Panc1 (cell line): Measurements from ENCODE around the gene IGSF5. TPM values are rescaled to one million over a fixed set of nuclear protein-coding genes. Genes with fewer than 3 reads are reported as not detected.

ENCODE experiments used
- ATAC-seq: fragments of 200-7000 bp; cut with Tn5 transposase; 2 replicates; pipeline ENCODE4 v1.9.1; 2020; ENCODE audit warnings: mild to moderate bottlenecking, moderate library complexity
- BruUV-seq: library from RNA; stranded (reverse); fragments of 400-500 nt; replicated peaks from 2 replicates; lab custom pipeline; 2021; lab: Mats Ljungman, UMichigan
- CTCF ChIA-PET: fragments of 300-600 bp; sonication (Branson Sonifier 250); formaldehyde crosslinking; loops from one replicate; lab custom pipeline; 2022; ENCODE audit warnings: antibody characterized with exemption; lab: Charles Lee
- POLR2A ChIA-PET: fragments of 300-600 bp; sonication (Branson Sonifier 250); formaldehyde crosslinking; loops from one replicate; lab custom pipeline; 2022; ENCODE audit warnings: antibody characterized with exemption; lab: Charles Lee
- DNase-seq: peaks from one replicate; pipeline ENCODE4 v3.0.0-alpha.2; 2010; ENCODE audit warnings: low read depth, low spot score
- H3K27ac ChIP-seq: 2 replicates; pipeline ENCODE4 v1.5.1; 2011; ENCODE audit warnings: mild to moderate bottlenecking, low read length, inconsistent platforms
- H3K27me3 ChIP-seq: fragments of 200-500 bp; sonication (Bioruptor generic); 2 replicates; pipeline ENCODE4 v1.6.0; 2014; ENCODE audit warnings: low read length, inconsistent platforms; ENCODE audit not compliant: control insufficient read depth, insufficient read depth
- H3K36me3 ChIP-seq: fragments of 200-500 bp; sonication (Bioruptor generic); 2 replicates; pipeline ENCODE4 v1.5.1; 2014; ENCODE audit warnings: inconsistent platforms, mild to moderate bottlenecking, low read length, moderate library complexity; ENCODE audit not compliant: control insufficient read depth, insufficient read depth
- H3K4me1 ChIP-seq: 2 replicates; pipeline ENCODE4 v1.5.1; 2011; ENCODE audit warnings: inconsistent platforms, mild to moderate bottlenecking, low read length, moderate library complexity; ENCODE audit not compliant: control insufficient read depth, insufficient read depth
- H3K4me3 ChIP-seq, 2 experiments: 2 replicates each; pipeline ENCODE4 v1.5.1; 2011 to 2012; ENCODE audit warnings: low read depth in 2 of 2, low read length in 2 of 2, mild to moderate bottlenecking in 2 of 2, inconsistent platforms in 1 of 2, moderate library complexity in 1 of 2
- H3K9me3 ChIP-seq: fragments of 200-500 bp; sonication (Bioruptor generic); 2 replicates; pipeline ENCODE4 v1.5.1; 2014; ENCODE audit warnings: low read depth, mild to moderate bottlenecking, inconsistent platforms, low read length, moderate library complexity; ENCODE audit not compliant: control insufficient read depth, insufficient read depth
- CTCF ChIP-seq: fragments of 450-650 bp; IDR thresholded peaks from 2 replicates; pipeline ENCODE4 v1.5.1; 2017; ENCODE audit warnings: mild to moderate bottlenecking
- POLR2AphosphoS5 ChIP-seq: IDR thresholded peaks from 2 replicates; pipeline ENCODE4 v1.6.1; 2012; ENCODE audit warnings: mild to moderate bottlenecking, low read depth, low read length, moderate library complexity
- REST ChIP-seq, 2 experiments: IDR thresholded peaks; 2 replicates each; pipeline ENCODE4 v1.6.1; 2011 to 2012; ENCODE audit warnings: low read depth in 2 of 2, control low read depth in 1 of 2, low read length in 1 of 2, mild to moderate bottlenecking in 1 of 2, moderate library complexity in 1 of 2; ENCODE audit not compliant: insufficient read depth in 1 of 2
- SIN3A ChIP-seq: IDR thresholded peaks from 2 replicates; pipeline ENCODE4 v1.6.1; 2012; ENCODE audit warnings: low read depth, mild to moderate bottlenecking, low read length, moderate library complexity, borderline replicate concordance; ENCODE audit not compliant: insufficient read depth
- TCF7L2 ChIP-seq: IDR thresholded peaks from 2 replicates; pipeline ENCODE4 v1.6.1; 2011; ENCODE audit warnings: mild to moderate bottlenecking, low read depth, low read length, inconsistent platforms
- in situ Hi-C: cut with HindIII; loops from 2 replicates; pipeline ENCODE4 v1.10.0; 2016; ENCODE audit warnings: low sequenced_read_pairs, low pct_unique_long_range_greater_than_20kb
- intact Hi-C: fragments of 100-400 bp; cut with micrococcal nuclease; formaldehyde crosslinking; loops from one replicate; pipeline ENCODE4 v1.10.0; 2022; ENCODE audit not compliant: unreplicated experiment
- total RNA-seq: library from RNA; stranded (reverse); gene quantifications from one replicate; pipeline ENCODE4 v1.2.1, GENCODE V29; 2021; ENCODE audit not compliant: unreplicated experiment

IGSF5 gene
- total RNA-seq, 1 experiment from 2014 or later, result not detected

- no peak for TF ChIP-seq TCF7L2
- no peak for TF ChIP-seq REST (IDR thresholded peaks at IDR 0.05; ENCODE audit: insufficient read depth in 1 of 2, low read depth in 2 of 2, low read length in 1 of 2)
- TF ChIP-seq SIN3A, result no peak
- TF ChIP-seq CTCF, result no peak
- no peak for TF ChIP-seq POLR2AphosphoS5
- DNase-seq, result no peak
- no peak overlapping the region for H3K27ac ChIP-seq
- ATAC-seq, result no peak
- no peaks in the 10 kb centered on the region for H3K36me3 ChIP-seq
- no peaks in the 10 kb centered on the region for H3K9me3 ChIP-seq
- POLR2A ChIA-PET, result no interaction called here
- intact Hi-C loops (no loop called here), in situ Hi-C loops (no loop called here)
- no peak overlapping the region for H3K4me3 ChIP-seq
- no peaks in the 10 kb centered on the region for H3K4me1 ChIP-seq
- H3K27me3 ChIP-seq, result no peaks in the 10 kb centered on the region
- CTCF ChIA-PET, result no interaction called here
- no TSS peak for BruUV-seq
These were observed 17.4 kb upstream of the IGSF5 start for GRCh38 chr21:39727401-39728120.

- intact Hi-C loops (no loop called here), in situ Hi-C loops (no loop called here)
- ATAC-seq, result no peak
- ChIA-PET POLR2A (no interaction called here), CTCF (no interaction called here)
- DNase-seq, result no peak
- H3K27ac ChIP-seq, result no peak overlapping the region
- no peaks in the 10 kb centered on the region for H3K9me3 ChIP-seq
- no peaks in the 10 kb centered on the region for H3K36me3 ChIP-seq
- no peaks in the 10 kb centered on the region for H3K4me1 ChIP-seq
- BruUV-seq, result no TSS peak
- no peak overlapping the region for H3K4me3 ChIP-seq
- no peaks in the 10 kb centered on the region for H3K27me3 ChIP-seq
- TF ChIP-seq REST (IDR thresholded peaks at IDR 0.05; ENCODE audit: insufficient read depth in 1 of 2, low read depth in 2 of 2, low read length in 1 of 2), result no peak
- no peak for TF ChIP-seq POLR2AphosphoS5
- no peak for TF ChIP-seq TCF7L2
- TF ChIP-seq SIN3A, result no peak
- TF ChIP-seq CTCF, result no peak
These were observed 16.6 kb upstream of the IGSF5 start for GRCh38 chr21:39728341-39728740.
